ENCODE results near the gene SH3PXD2B.

DNA sequence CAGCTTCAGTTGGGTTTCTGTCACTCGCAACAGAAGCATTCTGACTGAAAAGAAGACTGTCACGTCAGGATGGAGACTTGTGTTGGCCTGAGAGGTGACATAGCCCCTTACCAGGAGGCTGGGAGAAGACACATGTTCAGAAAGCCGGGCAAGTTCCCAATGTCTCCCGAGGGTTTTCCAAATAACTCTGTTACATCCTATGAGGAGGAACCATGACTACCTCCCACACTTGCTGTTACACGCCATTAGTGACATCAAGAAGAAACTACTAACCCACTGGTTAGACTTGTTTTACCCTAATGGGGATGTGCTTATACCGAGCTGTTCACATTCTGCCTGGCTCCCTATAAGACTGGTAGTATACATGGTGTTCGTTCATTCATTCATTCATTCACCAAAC, 33.3 kb downstream of the SH3PXD2B start:
- TF ChIP-seq, protein P1, sequence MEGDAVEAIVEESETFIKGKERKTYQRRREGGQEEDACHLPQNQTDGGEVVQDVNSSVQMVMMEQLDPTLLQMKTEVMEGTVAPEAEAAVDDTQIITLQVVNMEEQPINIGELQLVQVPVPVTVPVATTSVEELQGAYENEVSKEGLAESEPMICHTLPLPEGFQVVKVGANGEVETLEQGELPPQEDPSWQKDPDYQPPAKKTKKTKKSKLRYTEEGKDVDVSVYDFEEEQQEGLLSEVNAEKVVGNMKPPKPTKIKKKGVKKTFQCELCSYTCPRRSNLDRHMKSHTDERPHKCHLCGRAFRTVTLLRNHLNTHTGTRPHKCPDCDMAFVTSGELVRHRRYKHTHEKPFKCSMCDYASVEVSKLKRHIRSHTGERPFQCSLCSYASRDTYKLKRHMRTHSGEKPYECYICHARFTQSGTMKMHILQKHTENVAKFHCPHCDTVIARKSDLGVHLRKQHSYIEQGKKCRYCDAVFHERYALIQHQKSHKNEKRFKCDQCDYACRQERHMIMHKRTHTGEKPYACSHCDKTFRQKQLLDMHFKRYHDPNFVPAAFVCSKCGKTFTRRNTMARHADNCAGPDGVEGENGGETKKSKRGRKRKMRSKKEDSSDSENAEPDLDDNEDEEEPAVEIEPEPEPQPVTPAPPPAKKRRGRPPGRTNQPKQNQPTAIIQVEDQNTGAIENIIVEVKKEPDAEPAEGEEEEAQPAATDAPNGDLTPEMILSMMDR (IDR thresholded peaks at IDR 0.05): no peak
- no peak for TF ChIP-seq EZH2 (IDR thresholded peaks at IDR 0.05; ENCODE audit: borderline replicate concordance, insufficient read depth, low read depth, low read length, poor library complexity, severe bottlenecking)

All from B cell (primary cell).